ENCODE data around the gene GMPS. TPM values are rescaled to one million over a fixed set of nuclear protein-coding genes. Genes with fewer than 3 reads are reported as not detected.
A peak's percentile ranks its signal among the peaks of the same experiment; 100 is the strongest.

The GMPS gene
- total and polyA plus RNA-seq, 2 of the 13 experiments (the other 11 are each of a cell fraction or from before 2014, with no cell fraction given) = 29.6 to 85.5 TPM

- TF ChIP-seq NR2C2 (CRISPR knock-in tag; IDR thresholded peaks at IDR 0.05; ENCODE audit: borderline replicate concordance) (peak; percentile 93), JUND (CRISPR knock-in tag; IDR thresholded peaks at IDR 0.05) (peak; percentile 56; the same call in 1 of the 2 replicates), TFDP2 (CRISPR knock-in tag; IDR thresholded peaks at IDR 0.05) (peak; percentile 87), ZNF83 (CRISPR knock-in tag; IDR thresholded peaks at IDR 0.05; ENCODE audit: borderline replicate concordance) (no peak), MAFG (CRISPR knock-in tag; IDR thresholded peaks at IDR 0.05) (no peak), ZNF225 (CRISPR knock-in tag; IDR thresholded peaks at IDR 0.05) (peak; percentile 61), ZBTB8A (CRISPR knock-in tag; IDR thresholded peaks at IDR 0.05; ENCODE audit: borderline replicate concordance, low read depth) (peak; percentile 27; the same call in 1 of the 2 replicates), NFE2L2 (IDR thresholded peaks at IDR 0.05; ENCODE audit: low read length) (no peak), ZKSCAN1 (IDR thresholded peaks at IDR 0.05; ENCODE audit: low read length) (no peak), ZNF207 (IDR thresholded peaks at IDR 0.05; ENCODE audit: borderline replicate concordance) (peak; percentile 96; the same call in 1 of the 2 replicates), TEAD3 (CRISPR knock-in tag; optimal IDR thresholded peaks at IDR 0.05; ENCODE audit: borderline replicate concordance) (peak; percentile 91), DR1 (CRISPR knock-in tag; IDR thresholded peaks at IDR 0.05) (peak; percentile 68), BCL3 (CRISPR knock-in tag; IDR thresholded peaks at IDR 0.05) (peak; percentile 25; the same call in 1 of the 2 replicates), NFIB (CRISPR knock-in tag; IDR thresholded peaks at IDR 0.05; ENCODE audit: borderline replicate concordance) (no peak), KLF16 (CRISPR knock-in tag; IDR thresholded peaks at IDR 0.05) (peak in 1 of 2 experiments; percentile 99; a peak in 2 of 4 replicates), FOXP4 (CRISPR knock-in tag; IDR thresholded peaks at IDR 0.05) (peak; percentile 61; the same call in 1 of the 2 replicates), ZNF772 (CRISPR knock-in tag; IDR thresholded peaks at IDR 0.05) (peak; percentile 58; the same call in 1 of the 2 replicates), FOXO4 (CRISPR knock-in tag; conservative IDR thresholded peaks at IDR 0.05) (no peak), ZMYM3 (CRISPR knock-in tag; IDR thresholded peaks at IDR 0.05) (peak; percentile 72; the same call in 1 of the 2 replicates), KMT2A (CRISPR knock-in tag; IDR thresholded peaks at IDR 0.05) (peak; percentile 99), SMAD1 (CRISPR knock-in tag; IDR thresholded peaks at IDR 0.05; ENCODE audit: borderline replicate concordance, low read depth) (peak; percentile 80; the same call in 1 of the 2 replicates), NFE2 (CRISPR knock-in tag; IDR thresholded peaks at IDR 0.05) (no peak), THAP11 (CRISPR knock-in tag; IDR thresholded peaks at IDR 0.05) (peak; percentile 97), XRCC5 (optimal IDR thresholded peaks at IDR 0.05; ENCODE audit: low read length) (peak; percentile 98), SMYD3 (CRISPR knock-in tag; IDR thresholded peaks at IDR 0.05) (no peak)
These were observed 16.1 kb upstream of the GMPS start, which contains the start of gene SLC33A1 (continued) for GRCh38 chr3:155854141-155854940.
